K562 (cell line): ENCODE data around the gene APOBEC3F. TPM values are rescaled to one million over a fixed set of nuclear protein-coding genes. Genes with fewer than 3 reads are reported as not detected.
A peak's percentile ranks its signal among the peaks of the same experiment; 100 is the strongest.

Experiments
- BCOR ChIP-seq: fragments of 450-650 bp; IDR thresholded peaks from 2 replicates; pipeline ENCODE4 v1.6.1; 2016
- FIP1L1 ChIP-seq: fragments of 200-400 bp; formaldehyde crosslinking; IDR thresholded peaks from 2 replicates; pipeline ENCODE4 v1.6.1; 2018; ENCODE audit warnings: mild to moderate bottlenecking, low read depth, low read length; ENCODE audit not compliant: poor library complexity, severe bottlenecking
- HEY1 ChIP-seq: fragments of 250-450 bp; sonication (Bioruptor Pico); IDR thresholded peaks from 2 replicates; pipeline ENCODE4 v1.5.0; 2020; ENCODE audit warnings: mild to moderate bottlenecking, moderate library complexity, borderline replicate concordance
- HMG20A ChIP-seq: fragments of 450-650 bp; formaldehyde crosslinking; conservative IDR thresholded peaks from 2 replicates; pipeline ENCODE4 v1.4.0; 2020; ENCODE audit warnings: mild to moderate bottlenecking, mixed read lengths
- JUN ChIP-seq, 2 experiments: sonication (generic) in 1 of 2; formaldehyde crosslinking in 1 of 2; IDR thresholded peaks; 2 replicates each; pipeline versions ENCODE4 v1.6.1 to v1.8.0; 2012 to 2022; ENCODE audit warnings: borderline replicate concordance in 2 of 2, mild to moderate bottlenecking in 2 of 2, improper control_type of control experiment in 1 of 2, low read depth in 1 of 2, low read length in 1 of 2, missing genetic modification reagents in 1 of 2
- JUND ChIP-seq, 2 experiments: IDR thresholded peaks; 2 replicates in 1 of 2; 3 replicates in 1 of 2; pipeline ENCODE4 v1.6.1; 2011; ENCODE audit warnings: borderline replicate concordance in 2 of 2, low read depth in 2 of 2, low read length in 2 of 2, improper control_type of control experiment in 1 of 2, missing biosample characterization in 1 of 2, missing genetic modification characterization in 1 of 2, missing genetic modification reagents in 1 of 2
- MYNN ChIP-seq, 2 experiments: sonication (generic); formaldehyde crosslinking in 1 of 2; IDR thresholded peaks; 2 replicates each; pipeline versions ENCODE4 v1.5.0 to v1.6.1; 2016 to 2020; ENCODE audit warnings: antibody characterized with exemption in 1 of 2, missing genetic modification reagents in 1 of 2
- POLR2A ChIP-seq: fragments of 450-650 bp; conservative IDR thresholded peaks from 2 replicates; pipeline ENCODE4 v1.6.1; 2016
- RCOR1 ChIP-seq, 2 experiments: IDR thresholded peaks; 2 replicates each; pipeline ENCODE4 v1.6.1; 2012; ENCODE audit warnings: low read depth in 2 of 2, low read length in 2 of 2, borderline replicate concordance in 1 of 2, improper control_type of control experiment in 1 of 2
- RERE ChIP-seq: sonication (generic); formaldehyde crosslinking; IDR thresholded peaks from 2 replicates; pipeline ENCODE4 v1.8.0; 2023; ENCODE audit warnings: missing genetic modification reagents, mild to moderate bottlenecking, borderline replicate concordance
- TAF7 ChIP-seq: fragments of 450-650 bp; IDR thresholded peaks from 2 replicates; pipeline ENCODE4 v1.6.1; 2016; ENCODE audit warnings: missing genetic modification characterization, missing compliant biosample characterization
- YY1 ChIP-seq, 3 experiments: IDR thresholded peaks; 2 replicates each; pipeline ENCODE4 v1.6.1; 2011; ENCODE audit warnings: low read length in 2 of 3, mild to moderate bottlenecking in 2 of 3, moderate library complexity in 2 of 3, borderline replicate concordance in 1 of 3, control low read depth in 1 of 3, low read depth in 1 of 3; ENCODE audit not compliant: insufficient read depth in 3 of 3, insufficient replicate concordance in 2 of 3, control insufficient read depth in 1 of 3, insufficient read length in 1 of 3; ENCODE audit errors: extremely low read depth in 1 of 3
- ZC3H11A ChIP-seq: IDR thresholded peaks from 2 replicates; pipeline ENCODE4 v1.6.1; 2012; ENCODE audit warnings: low read depth, low read length, improper control_type of control experiment
- polyA plus RNA-seq, 8 experiments: library from polyadenylated mRNA; depleted of rRNA in 4 of 8; stranded (reverse) in 5 of 8; unstranded in 3 of 8; fragments of >200 nt; fragmentation: Nextera tagmentation in 2 of 8; fragmentation: Illumina TruSeq in 1 of 8; extraction: Ambion mirVana in 2 of 8; extraction: Trizol in 1 of 8; gene quantifications; 2 replicates each; pipeline versions ENCODE4 v1.2.1 to v1.2.3, GENCODE V29; 2011 to 2014; ENCODE audit warnings: inconsistent platforms in 1 of 8, missing spikeins in 1 of 8
- total RNA-seq, 7 experiments: library from RNA; depleted of rRNA in 6 of 7; stranded (reverse); fragments of >200 nt in 6 of 7; fragmentation: Illumina TruSeq in 2 of 7; extraction: Trizol in 2 of 7; gene quantifications; 2 replicates each; pipeline versions ENCODE4 v1.2.1 to v1.2.3, GENCODE V29; 2011 to 2021; ENCODE audit warnings: low replicate concordance in 1 of 7

APOBEC3F gene
- total and polyA plus RNA-seq, 9 of the 15 experiments (the other 6 are each of a cell fraction or from before 2014, with no cell fraction given), result 1.1 to 3.3 (median 1.9) TPM

- TF ChIP-seq YY1 (IDR thresholded peaks at IDR 0.05; ENCODE audit: borderline replicate concordance in 1 of 3, control insufficient read depth in 1 of 3, extremely low read depth in 1 of 3, insufficient read depth in 3 of 3, insufficient read length in 1 of 3, insufficient replicate concordance in 2 of 3, low read depth in 1 of 3, low read length in 2 of 3), result peak in 2 of 3 experiments; percentile 70 to 76
- TF ChIP-seq JUN (IDR thresholded peaks at IDR 0.05; ENCODE audit: borderline replicate concordance, low read depth, low read length), result no peak
- no peak for TF ChIP-seq JUN (CRISPR knock-in tag; IDR thresholded peaks at IDR 0.05; ENCODE audit: borderline replicate concordance)
- TF ChIP-seq RERE (CRISPR knock-in tag), result no peak
- peak; percentile 66 for TF ChIP-seq TAF7 (tag)
- TF ChIP-seq RCOR1 (IDR thresholded peaks at IDR 0.05; ENCODE audit: borderline replicate concordance in 1 of 2, low read depth in 2 of 2, low read length in 2 of 2), result peak in 1 of 2 experiments; percentile 67; a peak in 1 of 4 replicates
- TF ChIP-seq ZC3H11A, result no peak
- peak; percentile 55; the same call in 1 of the 2 replicates for TF ChIP-seq JUND (IDR thresholded peaks at IDR 0.05; ENCODE audit: borderline replicate concordance, low read depth, low read length)
- TF ChIP-seq JUND (tag; IDR thresholded peaks at IDR 0.05; ENCODE audit: borderline replicate concordance, low read depth, low read length), result peak; percentile 46; the same call in 1 of the 3 replicates
- TF ChIP-seq MYNN (IDR thresholded peaks at IDR 0.05), result peak; percentile 64; the same call in 1 of the 2 replicates
- TF ChIP-seq MYNN (CRISPR knock-in tag; IDR thresholded peaks at IDR 0.05), result no peak
- TF ChIP-seq BCOR, result peak; percentile 44; the same call in 1 of the 2 replicates
- no peak for TF ChIP-seq FIP1L1
- no peak for TF ChIP-seq HEY1
- TF ChIP-seq HMG20A (CRISPR knock-in tag), result no peak
- peak; percentile 81 for TF ChIP-seq POLR2A
- TF ChIP-seq, all 486 proteins: peak for 85
These were observed 26.5 kb upstream of the APOBEC3F start, which contains the start of gene APOBEC3C (continued) for GRCh38 chr22:39013942-39014722.
